IPS-15b (cell line): Measurements from ENCODE around the gene RBFA.
"Not testable (repeated sequence)": the region's sequence is repeated elsewhere in the genome, so short reads cannot be mapped to it uniquely, and the experiment has no call there.

Experiments
- H3K27me3 ChIP-seq: one replicate; pipeline ENCODE4 v1.6.1; 2013; ENCODE audit warnings: low read length; ENCODE audit not compliant: control insufficient read depth, insufficient read depth
- H3K36me3 ChIP-seq: one replicate; pipeline ENCODE4 v1.6.1; 2013; ENCODE audit warnings: low read length; ENCODE audit not compliant: control insufficient read depth, insufficient read depth
- H3K4me1 ChIP-seq: one replicate; pipeline ENCODE4 v1.6.1; 2013; ENCODE audit warnings: mild to moderate bottlenecking, low read length; ENCODE audit not compliant: control insufficient read depth, insufficient read depth
- H3K4me3 ChIP-seq: one replicate; pipeline ENCODE4 v1.5.1; 2013; ENCODE audit warnings: low read depth, low read length
- H3K9ac ChIP-seq: one replicate; pipeline ENCODE4 v1.6.1; 2013; ENCODE audit warnings: low read depth, mild to moderate bottlenecking, low read length
- H3K9me3 ChIP-seq: one replicate; pipeline ENCODE4 v1.6.1; 2013; ENCODE audit warnings: mild to moderate bottlenecking, low read length; ENCODE audit not compliant: control insufficient read depth, insufficient read depth

The RBFA gene

DNA sequence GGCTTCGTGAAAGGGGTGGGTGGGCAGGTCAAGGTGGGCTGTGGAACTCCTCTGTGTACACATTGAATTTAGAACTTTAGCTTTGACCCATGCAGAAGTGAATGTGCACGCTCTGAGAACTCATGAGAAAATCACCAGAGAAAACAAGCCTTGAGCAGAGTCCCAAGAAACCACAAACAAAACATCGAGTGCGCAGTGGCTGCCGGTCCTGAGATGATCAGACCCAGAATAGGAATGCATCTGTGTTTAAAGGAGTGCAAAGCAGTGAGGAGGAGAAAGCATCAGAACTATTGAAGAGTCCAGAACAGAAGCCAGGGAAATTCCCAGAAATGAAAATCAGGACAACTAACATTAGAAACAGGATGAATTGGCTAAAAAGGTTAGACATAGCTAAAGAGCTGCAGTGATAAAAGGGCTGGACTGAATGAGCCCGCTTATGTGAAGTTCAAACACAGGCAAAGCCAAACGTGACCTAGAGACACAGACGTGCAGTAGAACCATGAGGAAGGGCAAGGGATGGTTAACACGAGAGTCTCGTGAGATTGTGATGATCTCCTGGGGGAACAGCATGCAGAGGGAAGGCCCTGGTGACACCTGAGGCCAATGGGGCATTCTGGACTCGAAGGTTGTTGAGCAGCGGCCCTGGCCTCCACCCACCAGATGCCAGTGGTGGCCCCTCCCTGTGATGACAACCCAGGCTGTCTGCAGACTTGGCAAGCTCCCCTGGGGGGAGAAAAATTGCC is 29.5 kb upstream of the RBFA start:
- no peaks in the 10 kb centered on the region for H3K9me3 ChIP-seq
- H3K4me1 ChIP-seq, result no peaks in the 10 kb centered on the region
- no peak overlapping the region for H3K4me3 ChIP-seq
- H3K27me3 ChIP-seq, result no peaks in the 10 kb centered on the region
- no peak overlapping the region for H3K9ac ChIP-seq
- H3K36me3 ChIP-seq, result no peaks in the 10 kb centered on the region

DNA sequence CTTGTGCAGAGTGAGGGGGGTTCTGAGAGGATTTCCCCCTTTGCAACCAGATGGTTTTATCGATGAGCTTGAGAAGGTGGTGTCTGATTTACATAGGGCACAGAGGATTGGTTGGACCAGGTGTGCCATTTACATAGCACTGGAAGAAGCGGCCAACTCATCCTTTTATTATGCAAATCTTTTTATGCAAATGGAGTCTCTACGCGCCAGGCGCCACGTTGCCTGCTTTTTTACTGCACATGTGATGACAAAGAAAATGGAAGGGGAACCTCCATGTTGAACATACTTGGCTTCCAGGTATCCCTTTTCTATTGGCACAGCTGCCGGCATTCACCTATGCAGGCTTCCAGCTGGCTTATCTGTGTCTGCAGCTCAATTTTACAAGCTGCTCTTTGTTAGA is 27.5 kb upstream of the RBFA start:
- no peak overlapping the region for H3K9ac ChIP-seq
- no peak overlapping the region for H3K4me3 ChIP-seq
- H3K9me3 ChIP-seq, result no peaks in the 10 kb centered on the region

DNA sequence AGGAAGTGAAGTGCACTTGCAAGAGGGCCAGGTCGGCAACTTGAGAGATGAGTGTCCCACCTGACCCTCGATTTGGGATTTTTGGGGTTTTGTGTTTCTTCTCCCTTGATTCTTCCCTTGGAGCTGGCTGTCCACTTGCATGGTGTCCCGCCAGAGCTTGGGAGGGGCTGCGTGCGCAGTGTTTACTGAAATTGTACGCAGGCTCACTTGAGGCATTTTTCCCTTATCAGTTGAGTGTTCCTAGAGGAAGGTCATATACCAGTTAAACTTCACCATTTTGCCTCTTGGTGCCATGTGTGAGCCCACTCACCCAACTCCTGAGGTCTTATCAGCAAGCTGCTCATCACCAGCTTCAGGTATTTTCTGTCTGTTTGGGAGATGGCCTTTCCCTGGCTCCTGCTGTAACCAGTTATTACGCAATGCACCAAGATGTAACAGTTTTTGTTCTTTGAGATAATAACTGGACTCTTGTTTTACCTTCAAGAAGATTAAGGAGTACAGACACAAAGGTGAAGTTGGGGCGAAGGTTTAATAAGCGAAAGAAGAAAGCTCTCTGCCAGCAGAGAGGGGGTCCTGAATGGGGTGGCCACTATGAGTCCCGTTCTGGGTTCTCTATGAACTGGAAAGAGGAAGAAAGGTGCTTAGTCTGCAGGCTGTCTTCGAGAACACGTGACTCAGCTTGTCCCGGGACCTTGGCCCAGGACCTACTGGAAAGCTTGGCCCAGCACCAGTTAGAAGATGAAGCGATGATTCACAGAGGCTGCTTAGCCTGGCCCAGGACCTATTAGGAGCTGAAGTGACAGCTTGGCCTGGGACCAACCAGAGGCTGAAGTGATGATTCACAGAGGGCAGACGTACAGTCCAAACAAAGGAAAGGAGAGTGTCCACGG is 24.3 kb upstream of the RBFA start:
- no peaks in the 10 kb centered on the region for H3K36me3 ChIP-seq
- no peak overlapping the region for H3K4me3 ChIP-seq
- H3K9me3 ChIP-seq, result no peaks in the 10 kb centered on the region
- H3K9ac ChIP-seq, result no peak overlapping the region
- no peaks in the 10 kb centered on the region for H3K4me1 ChIP-seq
- no peaks in the 10 kb centered on the region for H3K27me3 ChIP-seq

More for the DNA sequence above, 27.5 kb upstream of the RBFA start:
- no peaks in the 10 kb centered on the region for H3K36me3 ChIP-seq
- no peaks in the 10 kb centered on the region for H3K4me1 ChIP-seq
- no peaks in the 10 kb centered on the region for H3K27me3 ChIP-seq

DNA sequence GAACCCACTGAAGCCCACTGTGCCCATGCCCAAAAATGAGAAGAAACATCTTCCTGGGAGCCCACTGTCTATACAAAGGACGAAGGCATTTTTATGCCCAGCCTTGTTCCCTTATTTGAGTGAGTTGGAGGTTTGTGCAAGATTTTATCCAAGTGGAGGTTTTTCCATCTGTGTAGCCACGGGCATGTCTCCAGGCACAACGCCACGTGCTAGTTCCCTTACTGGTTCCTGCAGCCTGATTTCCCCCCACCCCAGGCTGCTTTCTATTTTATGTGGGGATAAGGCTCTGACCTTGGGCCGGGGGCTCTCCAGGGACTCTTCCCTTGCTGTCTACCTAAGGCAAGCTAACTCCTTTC is 23.7 kb upstream of the RBFA start:
- Histone ChIP-seq H3K4me3 (no peak overlapping the region), H3K4me1 (no peaks in the 10 kb centered on the region), H3K9ac (no peak overlapping the region), H3K36me3 (no peaks in the 10 kb centered on the region), H3K9me3 (no peaks in the 10 kb centered on the region), H3K27me3 (no peaks in the 10 kb centered on the region)

DNA sequence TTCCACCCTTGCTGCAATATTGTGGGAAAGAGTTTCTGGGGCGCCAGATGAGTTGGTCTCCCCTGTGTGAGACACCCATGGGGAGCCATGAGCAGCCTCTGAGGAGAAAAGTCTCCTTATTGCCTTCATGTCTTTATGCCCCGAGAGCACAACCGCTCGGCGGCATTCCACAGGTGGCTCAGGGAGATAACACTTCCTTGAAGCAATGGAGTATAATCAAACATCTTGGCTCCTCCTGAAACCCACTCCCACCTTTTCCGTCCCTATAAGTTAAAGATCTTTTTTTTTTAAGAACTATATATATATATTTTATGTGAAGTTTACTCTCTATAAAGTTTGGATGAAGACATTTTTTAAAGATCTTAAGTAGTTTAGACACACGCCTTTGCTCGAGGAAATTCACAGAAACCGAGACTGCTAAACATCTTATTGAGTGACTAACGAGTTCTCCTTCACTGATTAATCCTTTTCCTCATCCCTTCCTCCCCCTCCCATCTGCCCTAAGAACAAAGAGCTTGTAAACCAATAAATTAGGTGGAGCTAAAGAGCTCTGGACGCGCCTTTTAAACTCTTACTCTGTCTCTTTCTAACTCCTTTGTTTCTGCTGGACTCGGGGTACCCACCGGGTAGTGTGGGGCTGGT is 22.6 kb upstream of the RBFA start:
- not testable (repeated sequence) for H3K4me1 ChIP-seq, H3K4me3 ChIP-seq, H3K9me3 ChIP-seq, H3K36me3 ChIP-seq, H3K27me3 ChIP-seq, H3K9ac ChIP-seq

DNA sequence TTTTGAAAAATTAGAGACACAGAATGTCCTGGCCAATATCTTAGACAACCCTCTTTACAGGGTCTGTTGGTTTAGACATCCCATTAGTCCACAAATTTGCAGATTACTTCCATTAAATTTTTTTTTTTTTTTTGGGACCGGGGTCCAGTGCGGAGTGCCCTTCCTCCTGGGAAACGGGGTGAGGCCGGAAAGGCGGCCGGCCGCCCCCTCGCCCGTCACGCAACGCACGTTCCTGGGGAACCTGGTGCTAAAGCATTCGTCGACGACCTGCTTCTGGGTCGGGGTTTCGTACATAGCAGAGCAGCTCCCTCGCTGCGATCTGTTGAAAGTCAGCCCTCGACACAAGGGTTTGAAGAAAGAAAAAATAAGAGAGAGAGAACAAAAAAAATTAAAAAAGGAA is 21.5 kb upstream of the RBFA start:
- Histone ChIP-seq H3K27me3 (no peaks in the 10 kb centered on the region), H3K9me3 (no peaks in the 10 kb centered on the region), H3K36me3 (no peaks in the 10 kb centered on the region), H3K9ac (no peak overlapping the region), H3K4me1 (no peaks in the 10 kb centered on the region), H3K4me3 (no peak overlapping the region)

DNA sequence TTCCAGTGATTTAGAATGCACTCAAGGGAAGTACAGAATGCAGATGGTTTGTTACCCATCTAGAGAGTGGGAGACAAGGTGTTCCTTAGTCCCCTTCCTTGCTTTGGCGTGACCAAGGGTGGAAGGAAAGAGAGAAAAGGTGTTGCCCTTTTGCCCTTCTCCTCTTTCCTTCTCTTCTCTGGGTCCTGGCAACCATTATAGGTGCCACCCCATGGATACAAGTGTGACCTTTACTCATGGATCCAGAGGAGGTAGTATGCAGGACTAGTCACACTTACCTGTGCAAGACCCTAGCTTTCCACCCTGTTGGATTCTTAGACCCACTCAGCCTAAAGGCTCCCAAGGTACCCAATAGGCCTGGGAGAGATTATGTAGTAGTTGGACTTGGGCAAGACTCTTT is 11.6 kb upstream of the RBFA start:
- Histone ChIP-seq H3K4me1 (no peaks in the 10 kb centered on the region), H3K9me3 (peaks cover 23% of the 10 kb centered on the region), H3K36me3 (no peaks in the 10 kb centered on the region), H3K27me3 (no peaks in the 10 kb centered on the region), H3K4me3 (no peak overlapping the region), H3K9ac (no peak overlapping the region)

DNA sequence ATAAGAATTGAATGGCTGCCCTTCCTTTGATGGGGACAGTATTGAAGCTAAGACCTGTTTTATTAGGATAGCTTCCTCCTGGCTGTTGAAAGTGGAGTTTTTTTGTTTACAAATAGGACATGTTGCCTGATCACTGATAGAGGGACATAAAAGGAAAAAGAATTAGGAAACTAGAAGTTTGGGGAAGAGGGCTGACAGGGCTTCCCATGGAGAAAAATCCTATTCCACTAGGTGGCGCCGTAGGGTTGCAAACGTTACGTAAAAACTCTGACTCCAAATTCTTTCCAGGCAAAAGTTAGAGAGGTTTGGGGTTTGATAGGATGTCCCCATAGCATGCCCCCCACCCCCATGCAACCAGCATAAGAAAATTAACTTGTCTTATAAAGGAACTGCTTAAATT is 11.1 kb upstream of the RBFA start:
- Histone ChIP-seq H3K36me3 (no peaks in the 10 kb centered on the region), H3K4me3 (no peak overlapping the region), H3K9me3 (peaks cover 23% of the 10 kb centered on the region), H3K9ac (no peak overlapping the region), H3K27me3 (no peaks in the 10 kb centered on the region), H3K4me1 (no peaks in the 10 kb centered on the region)

DNA sequence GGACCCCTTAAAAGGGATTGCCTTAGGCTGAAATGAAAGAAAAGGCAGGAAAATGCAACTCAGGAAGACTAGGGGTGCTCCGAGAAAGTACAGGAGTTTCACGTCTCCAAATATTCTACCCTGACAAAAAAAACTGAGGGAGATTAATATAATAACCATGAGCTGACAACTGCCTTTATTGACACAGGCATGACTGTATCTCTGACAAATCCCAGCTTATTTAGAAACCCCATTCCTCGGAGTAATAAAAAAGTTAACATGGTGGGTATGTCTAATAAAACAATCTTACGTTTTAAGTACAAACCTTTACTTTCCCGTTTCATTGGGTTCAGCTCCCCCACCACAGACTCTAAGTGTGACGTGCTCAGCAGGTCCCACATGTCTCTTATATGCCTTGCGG is 7.9 kb upstream of the RBFA start:
- no peaks in the 10 kb centered on the region for H3K27me3 ChIP-seq
- no peak overlapping the region for H3K9ac ChIP-seq
- H3K9me3 ChIP-seq, result peaks cover 22% of the 10 kb centered on the region
- H3K36me3 ChIP-seq, result no peaks in the 10 kb centered on the region
- no peaks in the 10 kb centered on the region for H3K4me1 ChIP-seq
- H3K4me3 ChIP-seq, result no peak overlapping the region

DNA sequence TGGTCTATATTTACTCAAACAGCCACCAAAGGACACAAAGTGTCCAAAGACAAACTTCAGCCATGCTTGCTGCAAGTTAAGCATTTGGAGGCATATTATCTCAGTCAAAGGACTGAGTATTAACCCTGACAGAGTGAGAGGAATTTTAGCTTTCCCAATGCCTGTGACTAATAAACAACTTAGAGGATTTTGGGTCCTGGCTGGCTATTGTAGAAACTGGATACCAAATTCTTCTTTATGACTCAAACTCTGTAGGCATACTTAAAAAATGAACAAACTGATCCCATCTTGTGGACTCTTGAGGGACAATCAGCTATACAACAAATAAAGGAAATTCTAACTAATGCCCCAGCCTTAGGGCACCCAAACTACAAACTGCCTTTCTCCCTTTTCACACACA is 6.5 kb upstream of the RBFA start:
- not testable (repeated sequence) for H3K27me3 ChIP-seq, H3K9ac ChIP-seq, H3K9me3 ChIP-seq, H3K36me3 ChIP-seq, H3K4me3 ChIP-seq, H3K4me1 ChIP-seq

DNA sequence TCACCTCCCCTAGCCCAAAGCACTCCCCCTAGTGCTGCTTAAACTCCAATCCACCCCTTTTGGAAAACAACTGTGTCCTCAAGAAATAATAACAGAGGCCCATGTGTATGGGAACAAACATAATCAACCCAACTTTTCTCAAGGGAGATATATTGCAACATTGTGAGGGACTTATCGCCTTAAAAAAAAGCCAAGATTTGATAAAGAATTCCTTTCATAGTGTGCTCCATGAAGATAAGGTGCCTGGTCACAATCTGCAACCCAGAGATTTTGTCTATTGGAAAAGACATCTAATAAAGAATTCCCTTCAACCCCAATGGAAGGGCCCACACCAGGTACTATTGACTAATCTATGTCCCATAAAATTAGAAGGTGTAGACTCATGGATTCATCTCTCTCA is 4.5 kb upstream of the RBFA start:
- Histone ChIP-seq H3K27me3 (no peaks in the 10 kb centered on the region), H3K9me3 (no peaks in the 10 kb centered on the region), H3K9ac (no peak overlapping the region), H3K4me1 (no peaks in the 10 kb centered on the region), H3K4me3 (no peak overlapping the region), H3K36me3 (no peaks in the 10 kb centered on the region)
